Trophoblast cell (in vitro differentiated cells and primary cell): ENCODE results near the gene TVP23B.
"Not testable (repeated sequence)": the region's sequence is repeated elsewhere in the genome, so short reads cannot be mapped to it uniquely, and the experiment has no call there.

Source experiments
- DNase-seq, 2 donors: peaks; one replicate each; pipeline ENCODE4 v3.0.0-alpha.2; 2016
- H2AFZ ChIP-seq: 2 replicates; pipeline ENCODE4 v1.6.1; 2013; ENCODE audit warnings: low read length, moderate library complexity, mild to moderate bottlenecking; ENCODE audit not compliant: insufficient read depth, poor library complexity
- H2AK5ac ChIP-seq: 2 replicates; pipeline ENCODE4 v1.6.1; 2013; ENCODE audit warnings: mild to moderate bottlenecking, low read length
- H2BK120ac ChIP-seq: 2 replicates; pipeline ENCODE4 v1.6.1; 2013; ENCODE audit warnings: low read length, mild to moderate bottlenecking, moderate library complexity; ENCODE audit not compliant: insufficient read depth, poor library complexity
- H2BK12ac ChIP-seq: 2 replicates; pipeline ENCODE4 v1.6.1; 2013; ENCODE audit warnings: mild to moderate bottlenecking, low read length, moderate library complexity
- H2BK5ac ChIP-seq: 2 replicates; pipeline ENCODE4 v1.6.1; 2013; ENCODE audit warnings: low read length, low read depth, moderate library complexity, mild to moderate bottlenecking; ENCODE audit not compliant: poor library complexity
- H3K14ac ChIP-seq: 2 replicates; pipeline ENCODE4 v1.6.1; 2013; ENCODE audit warnings: mild to moderate bottlenecking, low read length
- H3K18ac ChIP-seq: 2 replicates; pipeline ENCODE4 v1.6.1; 2013; ENCODE audit warnings: mild to moderate bottlenecking, low read length
- H3K23ac ChIP-seq: 2 replicates; pipeline ENCODE4 v1.6.1; 2013; ENCODE audit warnings: low read length
- H3K27ac ChIP-seq: 2 replicates; pipeline ENCODE4 v1.5.1; 2013; ENCODE audit warnings: low read depth, mild to moderate bottlenecking, inconsistent platforms, low read length, moderate library complexity
- H3K27me3 ChIP-seq: 2 replicates; pipeline ENCODE4 v1.6.1; 2013; ENCODE audit warnings: inconsistent platforms, mild to moderate bottlenecking, low read length, moderate library complexity; ENCODE audit not compliant: insufficient read depth
- H3K36me3 ChIP-seq, 2 experiments: 1 replicate in 1 of 2; 2 replicates in 1 of 2; pipeline ENCODE4 v1.6.1; 2013; ENCODE audit warnings: low read length in 2 of 2, mild to moderate bottlenecking in 2 of 2, moderate library complexity in 1 of 2; ENCODE audit not compliant: insufficient read depth in 2 of 2, control insufficient read depth in 1 of 2
- H3K4ac ChIP-seq: 2 replicates; pipeline ENCODE4 v1.6.1; 2013; ENCODE audit warnings: low read depth, mild to moderate bottlenecking, low read length, moderate library complexity
- H3K4me1 ChIP-seq, 2 experiments: 1 replicate in 1 of 2; 2 replicates in 1 of 2; pipeline ENCODE4 v1.6.1; 2013; ENCODE audit warnings: low read length in 2 of 2, mild to moderate bottlenecking in 2 of 2, moderate library complexity in 1 of 2; ENCODE audit not compliant: insufficient read depth in 2 of 2, control insufficient read depth in 1 of 2
- H3K4me2 ChIP-seq: 2 replicates; pipeline ENCODE4 v1.6.1; 2013; ENCODE audit warnings: inconsistent platforms, mild to moderate bottlenecking, low read length, moderate library complexity
- H3K4me3 ChIP-seq: 2 replicates; pipeline ENCODE4 v1.5.1; 2013; ENCODE audit warnings: mild to moderate bottlenecking, low read depth, low read length, inconsistent platforms
- H3K79me1 ChIP-seq: one replicate; pipeline ENCODE4 v1.6.1; 2013; ENCODE audit warnings: low read length
- H3K79me2 ChIP-seq: 2 replicates; pipeline ENCODE4 v1.6.1; 2013; ENCODE audit warnings: low read length, mild to moderate bottlenecking; ENCODE audit not compliant: control insufficient read depth, insufficient read depth, poor library complexity
- H3K9ac ChIP-seq: 2 replicates; pipeline ENCODE4 v1.6.1; 2013; ENCODE audit warnings: mild to moderate bottlenecking, low read length
- H3K9me3 ChIP-seq: 2 replicates; pipeline ENCODE4 v1.6.1; 2013; ENCODE audit warnings: low read depth, mild to moderate bottlenecking, control low read depth, inconsistent platforms, low read length; ENCODE audit not compliant: insufficient read depth
- H4K12ac ChIP-seq: 2 replicates; pipeline ENCODE4 v1.6.1; 2013; ENCODE audit warnings: low read depth, mild to moderate bottlenecking, low read length, moderate library complexity
- H4K8ac ChIP-seq: 2 replicates; pipeline ENCODE4 v1.6.1; 2013; ENCODE audit warnings: low read depth, mild to moderate bottlenecking, low read length, moderate library complexity
- H4K91ac ChIP-seq: one replicate; pipeline ENCODE4 v1.6.1; 2013; ENCODE audit warnings: low read depth, mild to moderate bottlenecking, low read length, moderate library complexity
- WGBS: extraction: QIAGEN DNeasy Blood & Tissue Kit; methylation state at CpG from one replicate; pipeline ENCODE4 v1.1.7; 2013; ENCODE audit warnings: missing lambda C conversion rate; ENCODE audit not compliant: insufficient read length, insufficient coverage; ENCODE audit errors: extremely low coverage; 5-methylcytosine and 5-hydroxymethylcytosine counted together

Gene TVP23B

GRCh38 chr17:18757368-18758044, 23.5 kb upstream of the TVP23B start:
- DNase-seq, H4K12ac ChIP-seq: not testable (repeated sequence)

GRCh38 chr17:18758344-18758743, 22.6 kb upstream of the TVP23B start:
- H3K79me2 ChIP-seq, H2BK12ac ChIP-seq, H3K79me1 ChIP-seq, H3K14ac ChIP-seq, H4K12ac ChIP-seq, H3K4me2 ChIP-seq, H3K23ac ChIP-seq, H3K4ac ChIP-seq, H3K9ac ChIP-seq, DNase-seq, H4K91ac ChIP-seq, H4K8ac ChIP-seq, H3K18ac ChIP-seq, H3K27ac ChIP-seq, H3K36me3 ChIP-seq, H3K27me3 ChIP-seq, H3K4me1 ChIP-seq, H3K4me3 ChIP-seq, H2AFZ ChIP-seq, H2BK5ac ChIP-seq, H2AK5ac ChIP-seq, H2BK120ac ChIP-seq, H3K9me3 ChIP-seq: not testable (repeated sequence)
- no CpG with 5 or more reads among the region's 6 CpGs for WGBS

More at GRCh38 chr17:18757368-18758044, 23.5 kb upstream of the TVP23B start:
- not testable (repeated sequence) for H2BK12ac ChIP-seq, H3K9me3 ChIP-seq, H4K91ac ChIP-seq, H2AFZ ChIP-seq, H3K27ac ChIP-seq, H3K23ac ChIP-seq, H3K4me3 ChIP-seq, H3K4me2 ChIP-seq, H3K9ac ChIP-seq, H3K14ac ChIP-seq, H3K79me2 ChIP-seq, H3K27me3 ChIP-seq, H3K4me1 ChIP-seq, H3K18ac ChIP-seq, H3K4ac ChIP-seq, H2AK5ac ChIP-seq, H2BK5ac ChIP-seq, H3K79me1 ChIP-seq, H2BK120ac ChIP-seq, H4K8ac ChIP-seq, H3K36me3 ChIP-seq
- WGBS, result no CpG with 5 or more reads among the region's 8 CpGs

DNA sequence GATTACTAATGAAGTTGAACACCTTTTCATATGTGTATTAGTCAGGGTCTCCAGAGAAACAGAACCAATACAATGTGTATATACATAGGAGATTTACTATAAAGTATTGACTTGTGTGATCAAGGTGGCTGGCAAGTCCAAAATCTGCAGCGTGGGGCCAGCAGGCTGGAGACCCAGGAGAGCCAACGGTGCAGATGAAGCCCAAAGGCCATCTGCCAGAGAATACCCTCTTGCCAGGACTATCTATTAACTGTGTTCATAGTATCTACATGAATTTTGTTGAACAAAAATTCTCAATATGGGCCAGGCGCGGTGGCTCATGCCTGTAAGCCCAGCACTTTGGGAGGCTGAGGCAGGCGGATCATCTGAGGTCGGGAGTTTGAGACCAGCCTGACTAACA, 20.8 kb upstream of the TVP23B start:
- H3K18ac ChIP-seq, H3K27me3 ChIP-seq, H2BK12ac ChIP-seq, H2AK5ac ChIP-seq, H3K36me3 ChIP-seq, H4K91ac ChIP-seq, H3K27ac ChIP-seq, H3K4me2 ChIP-seq, H3K79me2 ChIP-seq, H3K9ac ChIP-seq, H4K12ac ChIP-seq, H3K79me1 ChIP-seq, H2AFZ ChIP-seq, H2BK5ac ChIP-seq, H3K9me3 ChIP-seq, H3K4me1 ChIP-seq, H3K4ac ChIP-seq, H3K4me3 ChIP-seq, H4K8ac ChIP-seq, H3K14ac ChIP-seq, H2BK120ac ChIP-seq, DNase-seq, H3K23ac ChIP-seq: not testable (repeated sequence)
- no CpG with 5 or more reads among the region's 6 CpGs for whole genome bisulfite sequencing

DNA sequence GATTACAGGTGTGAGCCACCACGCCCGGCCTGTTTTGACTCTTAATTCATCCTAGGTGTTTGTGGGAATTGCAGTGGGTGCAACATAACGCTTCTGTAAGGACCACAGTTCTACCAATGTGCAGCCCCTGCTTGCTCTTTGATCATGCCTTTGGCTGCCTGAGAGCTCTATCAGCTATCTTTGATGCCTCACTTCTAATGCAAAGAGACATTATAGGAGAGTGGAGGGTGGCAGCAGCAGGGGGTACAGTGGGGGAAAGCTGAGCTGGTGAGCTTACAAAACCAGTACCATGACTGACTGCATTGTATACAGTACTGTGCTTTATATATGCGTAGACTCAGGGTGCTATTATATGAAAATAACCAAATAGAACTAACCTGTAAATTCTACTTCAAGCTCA, 10.4 kb upstream of the TVP23B start:
- not testable (repeated sequence) for H3K9me3 ChIP-seq, H3K27me3 ChIP-seq, H3K14ac ChIP-seq, DNase-seq, H4K91ac ChIP-seq, H2BK12ac ChIP-seq, H2AK5ac ChIP-seq, H2AFZ ChIP-seq, H4K8ac ChIP-seq, H3K27ac ChIP-seq, H3K4ac ChIP-seq, H3K79me2 ChIP-seq, H3K4me1 ChIP-seq, H4K12ac ChIP-seq, H2BK5ac ChIP-seq, H2BK120ac ChIP-seq, H3K79me1 ChIP-seq, H3K4me2 ChIP-seq, H3K23ac ChIP-seq, H3K18ac ChIP-seq, H3K9ac ChIP-seq, H3K4me3 ChIP-seq, H3K36me3 ChIP-seq
- WGBS, result no CpG with 5 or more reads among the region's 4 CpGs
